ENCODE data around the gene ART4. TPM values are rescaled to one million over a fixed set of nuclear protein-coding genes. Genes with fewer than 3 reads are reported as not detected.

Gene ART4
- total RNA-seq, 1 donor from 2014 or later, result not detected

- peaks cover 7% of the 10 kb centered on the region for H3K27me3 Mint-ChIP-seq
- H3K4me3 Mint-ChIP-seq, result no peak within 1 kb of the TSS
- H3K36me3 Mint-ChIP-seq (ENCODE audit: low read depth), result no peaks in the 10 kb centered on the region
- peaks cover 3% of the 10 kb centered on the region for H3K9me3 Mint-ChIP-seq
- intact Hi-C loops (cut with micrococcal nuclease), result no loop called here
- no peak for DNase-seq
- H3K4me1 Mint-ChIP-seq, result peaks cover 15% of the 10 kb centered on the region
- H3K27ac Mint-ChIP-seq, result no peak within 1 kb of the TSS
Measured at GRCh38 chr12:14814014-14814413, 29.3 kb downstream of the ART4 start, which contains the start of gene SMCO3. Gene SMCO3 (minus strand): TSS chr12:14814182. CDS start chr12:14806680, 7,502 bp downstream.

- DNase-seq, result no peak
- intact Hi-C loops (cut with micrococcal nuclease), result no loop called here
- H3K36me3 Mint-ChIP-seq (ENCODE audit: low read depth), result no peaks in the 10 kb centered on the region
- H3K27me3 Mint-ChIP-seq, result peaks cover 2% of the 10 kb centered on the region
- H3K4me3 Mint-ChIP-seq, result no peak overlapping the region
- peaks cover 10% of the 10 kb centered on the region for H3K4me1 Mint-ChIP-seq
- H3K27ac Mint-ChIP-seq, result no peak overlapping the region
- H3K9me3 Mint-ChIP-seq, result no peaks in the 10 kb centered on the region
Measured at GRCh38 chr12:14811486-14811885, 31.8 kb downstream of the ART4 start.

GRCh38 chr12:14810953-14811483 lies 32.3 kb downstream of the ART4 start:
- Mint-ChIP-seq H3K36me3 (ENCODE audit: low read depth) (no peaks in the 10 kb centered on the region), H3K9me3 (no peaks in the 10 kb centered on the region), H3K4me3 (no peak overlapping the region), H3K27ac (no peak overlapping the region), H3K27me3 (no peaks in the 10 kb centered on the region), H3K4me1 (peaks cover 10% of the 10 kb centered on the region)
- intact Hi-C loops (cut with micrococcal nuclease), result no loop called here
- no peak for DNase-seq

GRCh38 chr12:14810167-14810952 lies 33.0 kb downstream of the ART4 start:
- H3K4me3 Mint-ChIP-seq, result no peak overlapping the region
- intact Hi-C loops (cut with micrococcal nuclease), result no loop called here
- no peak overlapping the region for H3K27ac Mint-ChIP-seq
- no peaks in the 10 kb centered on the region for H3K36me3 Mint-ChIP-seq (ENCODE audit: low read depth)
- DNase-seq, result no peak
- H3K27me3 Mint-ChIP-seq, result no peaks in the 10 kb centered on the region
- peaks cover 13% of the 10 kb centered on the region for H3K4me1 Mint-ChIP-seq
- no peaks in the 10 kb centered on the region for H3K9me3 Mint-ChIP-seq

GRCh38 chr12:14803830-14804160 lies 39.5 kb downstream of the ART4 start:
- no peaks in the 10 kb centered on the region for H3K9me3 Mint-ChIP-seq
- H3K27me3 Mint-ChIP-seq, result no peaks in the 10 kb centered on the region
- H3K27ac Mint-ChIP-seq, result no peak overlapping the region
- no peak overlapping the region for H3K4me3 Mint-ChIP-seq
- no peak for DNase-seq
- intact Hi-C loops (cut with micrococcal nuclease), result loop anchor here (1.0 to 5.0 kb wide), 3 partner anchors 29 to 1079 kb away; partner anchors contain the start of genes ARHGDIB and STRAP
- H3K36me3 Mint-ChIP-seq (ENCODE audit: low read depth), result peaks cover 18% of the 10 kb centered on the region
- H3K4me1 Mint-ChIP-seq, result peaks cover 22% of the 10 kb centered on the region

GRCh38 chr12:14803011-14803829 lies 40.1 kb downstream of the ART4 start, which contains the start of the genes C12orf60 and WBP11:
Gene C12orf60 (plus strand): TSS chr12:14803670. CDS start chr12:14822936, 19,266 bp downstream.
Gene WBP11 (minus strand): TSS chr12:14803478. CDS start chr12:14801383, 2,095 bp downstream.
- no peak within 1 kb of the TSS for H3K27ac Mint-ChIP-seq
- peaks cover 22% of the 10 kb centered on the region for H3K4me1 Mint-ChIP-seq
- H3K27me3 Mint-ChIP-seq, result no peaks in the 10 kb centered on the region
- DNase-seq, result peak; percentile 96
- H3K36me3 Mint-ChIP-seq (ENCODE audit: low read depth), result peaks cover 21% of the 10 kb centered on the region
- no peaks in the 10 kb centered on the region for H3K9me3 Mint-ChIP-seq
- intact Hi-C loops (cut with micrococcal nuclease), result loop anchor here (1.0 to 5.0 kb wide), 3 partner anchors 29 to 1079 kb away; partner anchors contain the start of genes ARHGDIB and STRAP
- no peak within 1 kb of the TSS for H3K4me3 Mint-ChIP-seq

GRCh38 chr12:14802721-14803010 lies 40.7 kb downstream of the ART4 start:
- Mint-ChIP-seq H3K27me3 (no peaks in the 10 kb centered on the region), H3K4me3 (no peak overlapping the region), H3K9me3 (no peaks in the 10 kb centered on the region), H3K36me3 (ENCODE audit: low read depth) (peaks cover 25% of the 10 kb centered on the region), H3K4me1 (peaks cover 22% of the 10 kb centered on the region), H3K27ac (no peak overlapping the region)
- intact Hi-C loops (cut with micrococcal nuclease), result loop anchor here (1.0 to 5.0 kb wide), 3 partner anchors 28 to 1080 kb away; partner anchors contain the start of genes ARHGDIB and STRAP
- no peak for DNase-seq

GRCh38 chr12:14802247-14802646 lies 41.1 kb downstream of the ART4 start:
- intact Hi-C loops (cut with micrococcal nuclease), result loop anchor here (2.0 to 5.0 kb wide), 2 partner anchors 159 to 1080 kb away; partner anchors contain the start of genes ARHGDIB and STRAP
- H3K27ac Mint-ChIP-seq, result no peak overlapping the region

GRCh38 chr12:14795028-14795448 lies 48.3 kb downstream of the ART4 start:
- H3K4me1 Mint-ChIP-seq, result peaks cover 6% of the 10 kb centered on the region
- H3K36me3 Mint-ChIP-seq (ENCODE audit: low read depth), result peaks cover 76% of the 10 kb centered on the region
- DNase-seq, result no peak
- H3K27me3 Mint-ChIP-seq, result no peaks in the 10 kb centered on the region
- H3K9me3 Mint-ChIP-seq, result no peaks in the 10 kb centered on the region
- H3K27ac Mint-ChIP-seq, result no peak overlapping the region
- no peak overlapping the region for H3K4me3 Mint-ChIP-seq
- intact Hi-C loops (cut with micrococcal nuclease), result no loop called here

More at GRCh38 chr12:14802247-14802646, 41.1 kb downstream of the ART4 start:
- Mint-ChIP-seq H3K9me3 (no peaks in the 10 kb centered on the region), H3K27me3 (no peaks in the 10 kb centered on the region), H3K36me3 (ENCODE audit: low read depth) (peaks cover 29% of the 10 kb centered on the region), H3K4me1 (peaks cover 25% of the 10 kb centered on the region), H3K4me3 (no peak overlapping the region)
- DNase-seq, result no peak

GRCh38 chr12:14785568-14785967 lies 57.8 kb downstream of the ART4 start:
- H3K27ac Mint-ChIP-seq, result no peak overlapping the region
- H3K4me3 Mint-ChIP-seq, result no peak overlapping the region
- H3K4me1 Mint-ChIP-seq, result peaks cover 6% of the 10 kb centered on the region
- DNase-seq, result no peak
- no peaks in the 10 kb centered on the region for H3K9me3 Mint-ChIP-seq
- peaks cover 50% of the 10 kb centered on the region for H3K36me3 Mint-ChIP-seq (ENCODE audit: low read depth)
- no peaks in the 10 kb centered on the region for H3K27me3 Mint-ChIP-seq
- intact Hi-C loops (cut with micrococcal nuclease), result no loop called here

GRCh38 chr12:14784471-14784870 lies 58.9 kb downstream of the ART4 start:
- H3K4me1 Mint-ChIP-seq, result peaks cover 12% of the 10 kb centered on the region
- peaks cover 39% of the 10 kb centered on the region for H3K36me3 Mint-ChIP-seq (ENCODE audit: low read depth)

GRCh38 chr12:14782756-14783155 lies 60.6 kb downstream of the ART4 start:
- no peak overlapping the region for H3K27ac Mint-ChIP-seq
- no peak for DNase-seq
- H3K27me3 Mint-ChIP-seq, result no peaks in the 10 kb centered on the region
- intact Hi-C loops (cut with micrococcal nuclease), result no loop called here
- no peak overlapping the region for H3K4me3 Mint-ChIP-seq
- H3K36me3 Mint-ChIP-seq (ENCODE audit: low read depth), result peaks cover 26% of the 10 kb centered on the region
- no peaks in the 10 kb centered on the region for H3K9me3 Mint-ChIP-seq
- peaks cover 14% of the 10 kb centered on the region for H3K4me1 Mint-ChIP-seq

More at GRCh38 chr12:14784471-14784870, 58.9 kb downstream of the ART4 start:
- Mint-ChIP-seq H3K27ac (no peak overlapping the region), H3K27me3 (no peaks in the 10 kb centered on the region), H3K9me3 (no peaks in the 10 kb centered on the region), H3K4me3 (no peak overlapping the region)
- no peak for DNase-seq
- intact Hi-C loops (cut with micrococcal nuclease), result no loop called here

GRCh38 chr12:14781563-14781962 lies 61.8 kb downstream of the ART4 start:
- intact Hi-C loops (cut with micrococcal nuclease), result no loop called here
- H3K9me3 Mint-ChIP-seq, result no peaks in the 10 kb centered on the region
- H3K36me3 Mint-ChIP-seq (ENCODE audit: low read depth), result peaks cover 16% of the 10 kb centered on the region
- peaks cover 24% of the 10 kb centered on the region for H3K4me1 Mint-ChIP-seq
- H3K27me3 Mint-ChIP-seq, result no peaks in the 10 kb centered on the region
- DNase-seq, result no peak
- no peak overlapping the region for H3K27ac Mint-ChIP-seq
- no peak overlapping the region for H3K4me3 Mint-ChIP-seq
